H54 (cell line): Measurements from ENCODE around the gene NRARP.
"Not testable (repeated sequence)": the region's sequence is repeated elsewhere in the genome, so short reads cannot be mapped to it uniquely, and the experiment has no call there.

Source experiments
- DNase-seq: peaks from one replicate; pipeline ENCODE4 v3.0.0; 2011; ENCODE audit warnings: low spot score, mixed read lengths; ENCODE audit not compliant: insufficient read length
- FAIRE-seq: peaks from 3 replicates; lab custom pipeline; 2011; peaks lifted over from hg19 to GRCh38; lab: Jason Lieb, UNC
- POLR2A ChIP-seq: IDR thresholded peaks from 2 replicates; pipeline ENCODE4 v1.6.1; 2011; ENCODE audit warnings: low read depth, mild to moderate bottlenecking, low read length

NRARP gene

DNA sequence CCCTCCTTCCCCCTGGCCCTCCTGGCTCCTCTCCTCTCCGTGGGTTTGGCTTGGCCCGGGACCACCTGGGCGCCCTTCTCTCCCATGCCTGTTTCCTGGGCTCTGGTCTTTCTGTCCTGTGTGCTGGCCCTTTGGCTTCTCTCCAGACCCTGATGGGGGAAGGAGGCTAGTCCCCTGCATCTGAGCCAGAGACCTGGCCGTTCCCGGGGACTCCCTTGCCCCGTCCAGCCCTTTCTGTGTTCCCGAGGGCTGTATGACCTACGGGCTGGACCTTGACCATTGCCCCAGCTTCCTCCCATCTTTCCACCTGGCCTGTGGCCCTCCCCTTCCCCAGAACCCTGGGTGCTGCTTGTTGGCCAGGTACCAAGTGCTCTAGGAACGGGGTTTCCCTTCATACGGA, 38.6 kb downstream of the NRARP start:
- FAIRE-seq (no peak), DNase-seq (no peak)
- TF ChIP-seq POLR2A = no peak

DNA sequence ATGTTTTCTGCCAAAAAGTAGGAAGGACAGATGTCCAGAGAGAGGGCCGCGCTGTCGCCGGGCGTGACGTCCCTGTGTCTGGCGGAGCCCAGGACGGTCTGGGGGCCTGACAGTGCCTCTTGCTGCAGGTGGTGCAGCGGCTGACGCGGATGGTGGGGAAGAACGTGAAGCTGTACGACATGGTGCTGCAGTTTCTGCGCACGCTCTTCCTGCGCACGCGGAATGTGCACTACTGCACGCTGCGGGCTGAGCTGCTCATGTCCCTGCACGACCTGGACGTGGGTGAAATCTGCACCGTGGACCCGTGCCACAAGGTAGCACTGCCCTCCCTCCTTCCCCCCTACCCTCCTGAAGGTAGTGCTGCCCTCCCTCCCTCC, 39.2 kb downstream of the NRARP start:
- DNase-seq = no peak
- no peak for FAIRE-seq
- no peak for TF ChIP-seq POLR2A

DNA sequence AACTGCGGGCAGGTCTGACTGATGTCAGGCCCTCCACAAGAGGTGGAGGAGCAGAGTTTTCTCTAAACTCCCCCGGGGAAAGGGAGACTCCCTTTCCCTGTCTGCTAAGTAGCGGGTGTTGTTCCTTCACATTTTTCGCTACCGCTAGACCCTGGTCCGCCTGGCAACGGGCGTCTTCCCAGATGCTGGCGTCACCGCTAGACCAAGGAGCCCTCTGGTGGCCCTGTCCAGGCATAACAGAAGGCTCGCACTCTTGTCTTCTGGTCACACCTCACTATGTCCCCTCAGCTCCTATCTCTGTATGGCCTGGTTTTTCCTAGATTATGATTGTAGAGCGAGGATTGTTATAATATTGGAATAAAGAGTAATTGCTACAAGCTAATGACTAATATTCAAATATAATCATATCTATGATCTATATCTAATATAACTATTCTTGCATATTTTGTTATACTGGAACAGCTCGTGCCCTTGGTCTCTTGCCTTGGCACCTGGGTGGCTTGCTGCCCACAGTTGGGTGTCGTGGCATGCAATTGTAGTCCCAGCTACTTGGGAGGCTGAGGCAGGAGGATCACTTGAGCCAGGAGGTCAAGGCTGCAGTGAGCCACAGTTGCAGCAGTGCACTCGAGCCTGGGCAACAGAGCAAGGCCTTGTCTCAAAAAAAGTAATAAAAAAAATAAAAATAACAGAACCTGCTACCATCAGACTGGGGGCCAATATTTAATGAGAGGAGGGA, 39.7 kb downstream of the NRARP start:
- DNase-seq, FAIRE-seq: not testable (repeated sequence)

DNA sequence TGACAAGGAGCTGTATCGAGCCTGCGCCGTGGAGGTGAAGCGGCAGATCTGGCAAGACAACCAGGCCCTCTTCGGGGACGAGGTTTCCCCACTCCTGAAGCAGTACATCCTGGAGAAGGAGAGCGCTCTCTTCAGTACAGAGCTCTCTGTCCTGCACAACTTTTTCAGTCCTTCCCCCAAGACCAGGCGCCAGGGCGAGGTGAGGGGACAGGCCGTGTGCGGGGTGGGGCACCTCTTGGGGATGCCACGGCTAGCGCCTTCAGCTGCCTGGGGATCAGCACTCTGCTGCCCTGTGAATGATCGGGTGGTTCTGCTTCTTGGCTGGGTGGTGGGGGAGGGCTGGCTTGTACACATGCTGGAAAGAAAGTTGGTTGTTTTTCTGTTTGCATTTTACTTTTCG, 45.2 kb downstream of the NRARP start:
- DNase-seq (no peak), FAIRE-seq (no peak)
- no peak for TF ChIP-seq POLR2A

DNA sequence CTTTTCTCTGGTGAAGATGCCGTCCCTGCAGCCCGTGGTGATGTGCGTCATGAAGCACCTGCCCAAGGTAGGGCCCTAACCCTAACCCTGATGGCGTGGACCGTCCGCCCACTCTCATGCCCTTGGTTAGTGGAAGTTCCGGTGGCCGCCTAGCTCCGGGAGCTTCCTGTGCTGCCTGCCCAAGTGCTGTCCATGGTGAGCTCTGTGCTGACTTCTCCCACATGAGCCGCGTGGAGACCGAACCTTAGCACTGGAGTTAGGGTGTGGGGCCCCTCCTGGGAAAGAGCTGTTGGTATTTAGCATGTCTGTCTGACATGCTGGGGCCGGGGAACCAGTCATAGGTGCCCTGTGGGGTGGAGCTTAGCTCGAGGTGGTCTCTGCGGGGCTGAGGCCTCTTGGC, 45.7 kb downstream of the NRARP start:
- no peak for TF ChIP-seq POLR2A
- FAIRE-seq (no peak), DNase-seq (no peak)

DNA sequence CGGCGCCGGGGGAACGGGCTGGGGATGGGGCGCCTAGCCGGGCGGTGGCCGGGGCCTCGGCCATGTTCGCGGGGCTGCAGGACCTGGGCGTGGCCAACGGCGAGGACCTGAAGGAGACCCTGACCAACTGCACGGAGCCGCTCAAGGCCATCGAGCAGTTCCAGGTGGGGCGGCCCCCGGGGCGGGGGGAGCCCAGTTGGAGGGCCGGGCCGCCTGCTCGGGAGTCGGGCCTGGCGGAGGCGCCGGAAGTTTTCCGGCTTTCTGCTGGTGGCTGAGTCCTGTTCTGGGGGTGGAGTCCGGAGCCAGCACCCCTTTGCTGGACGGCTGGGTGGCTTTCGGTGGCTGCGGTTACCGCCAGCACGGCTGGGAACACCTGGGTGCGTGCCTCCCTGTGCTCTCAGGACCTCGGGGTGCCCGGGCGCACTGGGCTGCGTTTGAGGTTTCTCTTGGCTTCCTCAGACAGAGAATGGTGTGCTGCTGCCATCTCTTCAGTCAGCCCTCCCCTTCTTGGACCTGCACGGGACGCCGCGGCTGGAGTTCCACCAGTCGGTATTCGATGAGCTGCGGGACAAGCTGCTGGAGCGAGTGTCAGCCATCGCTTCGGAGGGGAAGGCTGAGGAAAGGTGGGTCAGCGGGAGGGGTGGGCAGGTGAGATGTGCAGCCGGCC, 46.5 kb downstream of the NRARP start:
- DNase-seq (peak; percentile 92), FAIRE-seq (no peak)
- no peak for TF ChIP-seq POLR2A

DNA sequence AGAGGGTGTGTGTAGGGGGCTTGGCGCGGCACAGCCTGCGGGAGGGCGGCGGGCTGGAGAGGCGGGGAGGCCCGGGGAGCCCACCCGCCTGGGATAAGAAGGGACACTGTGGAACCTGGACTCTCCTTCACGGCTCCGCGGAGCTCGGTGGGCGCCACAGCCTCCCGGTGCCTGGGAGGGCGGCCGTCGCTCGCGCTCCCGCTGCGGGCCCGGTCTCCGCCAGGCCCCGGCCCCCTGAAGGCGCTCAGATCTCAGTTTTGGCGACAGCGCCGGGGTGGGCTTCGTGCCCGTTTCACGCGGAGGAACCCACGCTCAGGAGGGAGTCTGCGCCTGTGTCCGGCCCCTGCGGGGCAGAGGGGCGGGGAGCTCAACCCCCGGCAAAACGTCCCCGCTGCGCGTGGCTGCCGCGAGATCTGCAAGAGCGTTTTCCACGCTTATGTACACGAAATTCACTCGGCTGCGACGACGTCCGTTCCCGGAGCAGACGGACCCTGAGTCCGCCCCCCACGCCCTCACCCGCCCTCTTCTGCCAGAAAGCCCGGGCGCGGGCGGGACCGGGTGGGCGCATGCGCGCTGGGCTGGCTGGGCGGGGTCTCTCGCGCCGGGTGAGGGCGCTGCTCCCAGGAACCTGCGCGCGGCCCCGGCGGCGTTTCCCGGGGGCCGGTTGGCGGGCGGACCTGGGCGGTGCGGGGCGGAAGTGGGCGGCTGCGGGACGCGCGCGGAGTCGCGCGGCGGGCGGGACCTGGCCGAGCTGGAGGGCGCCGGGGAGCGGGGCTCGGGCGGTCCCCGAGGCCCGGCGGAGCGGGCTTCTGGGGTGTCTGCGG, 47.2 kb downstream of the NRARP start, which contains the start of gene NELFB:
NELFB (plus strand) TSS at position 704 of the 824 bp plus-strand sequence.
- TF ChIP-seq POLR2A = peak; percentile 96
- no peak for FAIRE-seq

DNA sequence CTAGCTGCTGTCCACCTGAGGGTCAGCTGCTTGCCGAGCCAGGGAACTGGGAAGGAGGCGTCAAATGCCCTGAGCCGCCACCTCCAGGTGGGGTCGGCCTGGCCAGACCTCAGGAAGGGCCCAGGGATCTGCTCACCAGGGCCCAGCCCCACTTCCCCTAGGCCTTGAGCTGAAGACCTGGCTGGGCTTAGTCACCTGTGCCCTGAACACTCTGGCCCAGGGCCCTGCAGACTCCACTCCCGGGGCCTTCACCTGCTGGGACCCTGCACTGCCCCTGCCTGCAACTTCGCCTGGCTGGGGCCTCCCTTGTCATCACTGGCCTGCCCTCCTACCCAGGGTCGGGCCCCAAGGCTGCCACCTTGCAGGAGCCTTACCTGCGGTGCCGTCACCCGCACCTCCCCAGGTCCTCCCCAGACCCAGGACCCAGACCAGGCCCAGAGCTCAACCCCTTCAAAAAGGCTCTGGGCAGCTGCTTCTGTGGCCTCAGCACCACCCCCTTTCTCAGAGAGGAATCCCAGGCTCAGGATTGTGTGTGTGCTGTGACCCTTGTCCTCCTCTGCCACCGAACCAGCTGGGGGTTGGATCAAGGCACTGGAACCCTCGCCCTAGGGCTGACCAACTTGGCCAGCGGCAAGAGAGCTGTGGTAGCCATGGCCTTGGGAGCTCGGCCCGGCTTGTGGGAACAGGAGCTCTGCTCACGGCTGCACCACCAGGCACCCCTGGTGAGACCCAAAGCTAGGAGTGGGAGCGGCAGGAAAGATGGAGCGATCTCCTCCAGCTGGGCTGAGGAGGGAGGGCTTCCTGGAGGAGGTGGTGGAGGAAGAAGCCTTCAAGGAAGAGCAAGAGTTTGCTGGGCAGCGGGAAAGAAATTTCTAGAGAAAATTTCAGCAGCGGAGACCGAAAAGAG, 48.1 kb downstream of the NRARP start:
- FAIRE-seq = no peak
- no peak for DNase-seq

More for the DNA sequence above, 47.2 kb downstream of the NRARP start, which contains the start of gene NELFB:
- peak; percentile 100 for DNase-seq

DNA sequence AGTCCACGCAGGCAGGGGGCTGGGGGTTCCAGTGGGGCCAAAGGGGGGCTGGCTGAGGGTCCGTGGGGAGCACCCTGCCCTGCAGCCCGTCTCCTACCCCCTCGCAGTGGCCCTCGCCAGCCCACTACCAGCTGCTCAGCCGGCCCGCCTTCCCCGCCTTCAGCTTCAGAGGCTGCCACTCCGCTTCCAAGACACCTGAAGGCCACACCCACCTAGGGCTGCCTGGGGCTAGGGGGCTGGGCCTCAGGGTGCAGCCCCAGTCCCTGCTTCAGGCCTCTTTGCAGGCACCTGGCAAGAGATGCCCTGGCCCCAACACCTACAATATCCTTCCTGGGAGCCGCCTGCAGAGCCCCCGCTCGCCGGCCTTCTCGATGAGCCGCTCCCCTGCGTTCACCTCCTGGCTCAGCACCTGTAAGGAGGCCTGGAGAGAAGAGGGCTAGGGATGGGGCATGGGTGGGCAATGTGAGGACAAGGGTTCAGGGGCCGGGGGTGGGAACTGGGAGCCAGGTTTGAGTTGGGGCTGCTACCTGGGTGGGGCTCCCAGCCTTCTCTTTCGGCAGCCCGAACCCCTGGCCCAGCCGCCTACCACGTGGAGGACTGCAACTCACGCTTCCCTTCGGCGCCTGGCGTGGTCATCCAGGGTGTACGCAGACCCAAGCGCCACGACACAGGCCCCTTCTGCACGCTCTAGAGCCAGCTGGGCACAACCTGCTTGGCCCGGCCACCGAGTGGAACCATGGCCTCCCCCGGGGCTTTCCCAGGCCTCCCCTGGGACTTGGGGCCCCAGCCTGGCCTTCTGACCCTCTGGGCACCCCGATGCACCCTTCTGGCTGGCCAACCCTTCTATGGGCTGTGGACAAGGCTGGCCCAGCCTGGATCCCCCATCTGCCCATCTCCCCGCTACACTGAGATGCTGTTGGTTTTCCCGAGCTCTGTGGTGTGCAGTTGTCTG, 49.2 kb downstream of the NRARP start:
- DNase-seq (no peak), FAIRE-seq (no peak)
- no peak for TF ChIP-seq POLR2A

More for the DNA sequence above, 48.1 kb downstream of the NRARP start:
- no peak for TF ChIP-seq POLR2A

DNA sequence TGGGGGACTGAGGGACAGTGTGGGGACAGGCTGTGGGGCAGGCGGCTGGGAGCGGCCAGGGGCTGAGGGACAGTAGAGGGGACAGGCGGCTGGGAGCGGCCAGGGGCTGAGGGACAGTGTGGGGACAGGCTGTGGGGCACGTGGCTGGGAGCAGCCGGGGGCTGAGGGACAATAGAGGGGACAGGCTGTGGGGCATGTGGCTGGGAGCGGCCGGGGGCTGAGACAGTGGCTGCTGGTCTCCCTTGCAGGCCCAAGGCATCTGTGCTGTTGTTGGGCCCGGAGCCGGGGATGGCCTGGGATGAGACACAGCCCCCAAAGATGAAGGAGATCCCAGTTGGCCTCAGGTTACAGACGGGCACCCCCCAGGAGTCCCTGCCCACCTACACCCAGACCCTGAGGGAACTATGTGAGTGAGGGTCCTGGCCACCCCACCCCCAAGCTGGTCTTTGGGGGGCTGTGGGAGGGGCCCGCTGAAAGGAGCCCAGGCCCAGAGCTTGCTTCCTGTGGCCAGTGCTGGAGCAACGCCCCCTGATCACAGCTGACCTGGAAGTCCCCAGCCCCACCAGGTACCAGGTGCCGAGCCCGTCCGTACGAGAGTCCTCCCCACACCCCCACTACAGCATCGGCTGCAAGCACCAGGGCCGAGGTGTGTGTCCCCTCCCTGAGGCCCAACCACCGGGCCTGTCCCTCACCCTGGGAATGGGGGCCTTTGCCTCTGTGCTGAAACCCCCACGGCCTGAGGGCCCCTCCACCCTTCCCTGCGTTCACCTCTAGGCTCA, 50.4 kb downstream of the NRARP start:
- DNase-seq (no peak), FAIRE-seq (no peak)
- no peak for TF ChIP-seq POLR2A

DNA sequence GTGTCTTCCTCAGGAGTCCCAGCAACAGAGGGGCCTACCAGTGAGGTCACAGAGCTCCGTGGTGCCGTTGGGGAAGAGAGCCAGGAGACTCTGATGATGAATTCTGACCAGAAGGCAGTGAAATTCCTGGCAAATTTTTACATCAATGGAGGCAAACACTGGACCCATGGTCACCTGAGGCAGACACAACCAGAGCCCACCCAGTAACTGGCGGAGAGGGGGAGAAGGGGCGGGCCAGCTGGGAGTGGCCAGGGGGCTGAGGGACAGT, 50.9 kb downstream of the NRARP start, which contains the start of gene STPG3:
STPG3 (plus strand) TSS at position 93 of the 268 bp plus-strand sequence; CDS start at position 94, 1 bp downstream.
- DNase-seq (no peak), FAIRE-seq (no peak)
- no peak for TF ChIP-seq POLR2A
